Bone marrow (tissue), 2 donors: Measurements from ENCODE around the gene SCLY.
"Not testable (repeated sequence)": the region's sequence is repeated elsewhere in the genome, so short reads cannot be mapped to it uniquely, and the experiment has no call there.

Experiments
- DNase-seq, 2 donors: peaks; one replicate each; lab custom pipeline; 2025; lab: John Stamatoyannopoulos, UW

SCLY gene

GRCh38 chr2:238113611-238114010 is 52.8 kb downstream of the SCLY start:
- no peak for DNase-seq

- no peak for DNase-seq
These were observed 53.6 kb downstream of the SCLY start for GRCh38 chr2:238114331-238114841.

DNA sequence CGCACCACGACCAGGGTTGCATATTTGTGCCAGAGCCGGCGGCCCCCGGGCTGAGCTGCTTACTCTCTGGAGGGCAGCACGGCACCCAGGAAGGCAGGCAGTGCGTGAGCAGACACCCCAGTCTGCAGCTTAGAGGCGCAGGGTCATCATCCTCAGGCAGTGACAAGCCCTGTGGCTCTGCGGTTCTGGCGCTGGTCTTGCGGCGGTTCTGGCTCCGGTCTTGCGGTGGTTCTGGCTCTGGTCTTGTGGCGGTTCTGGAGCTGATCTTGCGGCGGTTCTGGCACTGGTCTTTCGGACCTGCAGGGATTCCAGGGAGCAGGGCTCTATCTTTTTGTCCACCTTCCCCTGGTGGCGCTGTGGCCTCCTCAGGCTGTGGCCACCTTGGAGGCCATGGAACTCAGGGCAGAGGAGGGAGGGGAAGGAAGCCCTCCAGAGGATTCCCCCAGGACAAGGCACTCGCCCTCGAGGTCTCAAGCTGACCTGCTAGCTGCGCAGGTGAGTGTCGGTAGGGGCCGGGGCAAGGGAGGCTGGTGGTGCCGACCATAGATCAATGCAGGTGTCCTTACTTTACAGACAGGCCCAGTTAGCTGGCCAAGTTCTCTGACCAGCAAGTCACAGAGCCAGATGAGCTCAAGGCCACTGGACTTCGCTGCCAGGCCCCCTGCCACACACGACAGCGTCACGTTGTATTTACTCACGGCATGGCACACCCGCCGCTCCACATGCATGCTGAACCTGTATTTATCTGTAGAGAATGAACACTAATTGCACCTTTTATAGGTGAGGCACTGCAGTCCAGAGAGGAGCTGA is 54.3 kb downstream of the SCLY start:
- no peak for DNase-seq

DNA sequence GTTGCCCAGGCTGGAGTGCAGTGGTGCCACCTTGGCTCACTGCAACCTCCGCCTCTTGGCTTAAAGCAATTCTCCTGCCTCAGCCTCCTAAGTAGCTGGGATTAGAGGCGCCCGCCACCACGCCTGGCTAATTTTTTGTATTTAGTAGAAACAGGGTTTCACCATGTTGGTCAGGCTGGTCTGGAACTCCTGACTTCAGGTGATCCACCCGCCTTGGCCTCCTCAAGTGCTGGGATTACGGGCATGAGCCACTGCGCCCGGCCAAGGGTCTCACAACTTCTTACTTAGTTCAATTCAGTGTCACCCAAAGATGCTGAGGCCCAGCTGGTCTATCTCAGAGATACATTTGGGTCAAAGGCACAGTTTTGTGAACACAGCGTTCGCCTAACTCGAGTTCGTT is 54.9 kb downstream of the SCLY start:
- not testable (repeated sequence) for DNase-seq

GRCh38 chr2:238116298-238117198 is 55.7 kb downstream of the SCLY start:
- no peak for DNase-seq

DNA sequence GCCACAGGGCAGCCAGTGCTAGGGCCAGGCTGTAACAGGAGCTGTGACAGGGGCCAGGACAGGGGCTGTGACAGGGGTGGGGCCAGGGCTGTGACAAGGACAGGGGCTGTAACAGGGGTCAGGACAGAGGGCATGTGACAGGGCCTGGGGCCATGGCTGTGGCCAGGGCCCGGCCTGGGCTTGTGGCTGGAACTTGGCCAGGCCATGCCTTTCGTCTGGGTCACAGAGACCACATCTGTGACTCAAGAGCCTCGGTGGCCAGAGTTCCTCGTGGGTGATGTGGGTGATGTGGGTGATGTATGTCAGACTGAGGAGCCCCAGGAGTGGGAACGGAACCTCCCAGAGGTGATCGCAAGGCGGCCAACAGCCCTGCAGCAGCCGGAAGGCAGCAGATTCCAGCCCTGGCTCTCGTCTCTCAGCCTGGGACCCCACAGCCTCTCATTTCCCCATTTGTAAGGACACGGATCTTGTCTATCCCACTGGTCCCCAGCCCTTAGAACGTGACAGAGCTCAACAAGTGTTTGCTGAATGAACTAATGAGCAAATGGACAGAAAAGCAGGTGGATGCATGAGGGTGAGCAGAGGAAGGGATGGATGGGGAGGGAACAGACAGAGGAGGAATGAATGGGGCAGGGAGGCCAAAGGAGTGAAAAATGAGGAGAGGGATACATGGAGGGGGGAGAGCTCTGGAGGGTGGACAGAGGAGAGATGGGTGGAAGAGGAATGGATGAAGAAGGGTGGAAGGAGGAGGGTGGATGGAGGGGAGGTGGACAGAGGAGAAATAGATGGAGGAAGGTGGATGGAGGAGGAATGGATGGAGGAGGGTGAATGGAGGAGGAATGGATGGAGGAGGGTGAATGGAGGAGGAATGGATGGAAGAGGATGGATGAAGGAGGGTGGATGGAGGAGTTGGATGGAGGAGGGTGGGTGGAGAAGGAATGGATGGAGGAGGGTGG is 56.7 kb downstream of the SCLY start:
- no peak for DNase-seq

- no peak for DNase-seq
These were observed 59.1 kb downstream of the SCLY start for GRCh38 chr2:238119756-238120462.

DNA sequence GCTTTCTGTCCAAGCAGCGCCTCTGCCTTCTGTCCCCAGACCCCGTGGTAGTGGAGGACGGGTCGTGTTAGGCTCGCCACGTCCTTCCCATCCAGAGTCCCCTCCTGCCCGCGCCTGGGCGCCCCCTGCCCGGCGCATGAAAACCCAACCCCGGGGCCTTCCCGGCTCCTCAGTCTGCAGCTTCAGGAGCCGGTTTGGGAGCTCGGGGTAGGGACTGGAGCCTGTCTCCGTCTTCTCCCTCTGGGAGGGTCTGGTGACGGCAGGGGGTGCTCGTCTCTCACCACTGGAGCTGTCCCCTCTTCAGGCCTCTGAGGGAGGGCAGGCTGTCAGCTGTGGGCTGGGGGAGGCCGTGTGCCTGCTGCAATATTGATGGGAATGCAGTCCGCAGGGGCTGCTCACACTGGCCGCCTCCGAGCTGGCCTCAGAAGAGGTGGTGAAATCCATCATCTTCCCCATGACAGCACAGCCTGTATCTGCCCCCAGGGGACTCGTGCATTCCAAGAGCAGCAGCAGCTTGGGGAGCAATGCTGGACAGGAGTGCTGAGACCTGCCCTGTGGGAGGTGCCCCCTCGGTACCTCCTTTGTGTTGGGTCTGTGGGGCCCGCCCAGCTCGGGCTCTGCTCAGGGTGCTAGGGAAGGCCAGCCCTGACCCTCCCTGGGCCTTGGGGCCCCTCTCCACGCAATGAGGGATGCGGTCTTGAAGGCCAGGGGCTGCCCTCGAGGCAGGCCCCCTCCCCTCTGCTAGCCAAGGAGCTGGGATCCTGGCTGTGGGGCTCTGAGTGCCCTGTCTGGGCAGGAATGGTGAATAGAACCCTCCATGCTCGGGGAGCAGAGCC is 59.9 kb downstream of the SCLY start:
- no peak for DNase-seq

- DNase-seq = no peak
These were observed 60.9 kb downstream of the SCLY start for GRCh38 chr2:238121511-238122286.

DNA sequence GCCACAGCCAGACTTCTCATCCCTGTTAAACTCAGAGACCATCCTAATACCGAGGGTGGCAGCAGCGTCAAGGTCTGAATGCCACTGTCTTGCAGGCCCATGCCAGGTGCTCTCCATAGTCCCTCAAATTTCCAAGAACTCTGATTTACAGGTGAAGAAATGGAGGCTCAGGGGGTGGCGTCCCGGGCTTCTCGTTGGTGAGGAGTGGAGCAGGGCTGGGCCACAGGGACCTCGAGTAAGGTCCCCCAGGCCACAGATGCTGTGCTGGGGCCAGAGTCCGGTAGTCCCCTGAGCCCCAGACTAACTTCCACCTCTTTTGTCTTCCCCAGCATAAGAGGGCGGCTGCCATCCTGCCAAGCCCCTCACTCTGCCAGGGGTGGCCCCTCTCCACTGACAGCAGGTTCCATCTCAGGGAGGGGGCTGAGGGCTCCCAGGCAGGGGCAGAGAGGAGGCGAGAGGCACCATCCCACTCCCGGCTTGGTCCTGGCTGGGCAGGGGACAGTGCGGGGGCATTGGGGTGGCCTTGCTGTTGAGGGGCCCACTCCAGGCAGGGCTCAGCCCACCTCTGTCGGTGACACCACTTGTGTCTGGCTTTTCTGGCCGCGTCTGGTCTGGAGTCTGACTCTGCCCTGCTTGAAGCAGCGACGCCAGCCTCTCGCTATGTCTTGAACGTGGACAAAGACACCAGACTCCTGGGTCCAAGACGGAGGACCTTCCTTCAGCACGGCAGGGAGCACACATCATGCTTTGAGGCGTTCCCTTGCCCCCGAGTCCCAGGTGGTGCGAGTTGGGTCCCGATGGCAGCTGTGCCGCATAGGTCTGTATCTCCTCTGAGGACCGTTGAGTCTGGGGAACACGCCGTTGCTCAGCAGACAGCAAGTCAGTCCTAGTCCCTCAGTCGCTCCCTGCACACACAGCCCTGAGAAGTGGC is 61.8 kb downstream of the SCLY start:
- no peak for DNase-seq

- no peak for DNase-seq
These were observed 62.6 kb downstream of the SCLY start for GRCh38 chr2:238123218-238123971.

- DNase-seq = no peak
These were observed 63.2 kb downstream of the SCLY start for GRCh38 chr2:238123991-238124470.

DNA sequence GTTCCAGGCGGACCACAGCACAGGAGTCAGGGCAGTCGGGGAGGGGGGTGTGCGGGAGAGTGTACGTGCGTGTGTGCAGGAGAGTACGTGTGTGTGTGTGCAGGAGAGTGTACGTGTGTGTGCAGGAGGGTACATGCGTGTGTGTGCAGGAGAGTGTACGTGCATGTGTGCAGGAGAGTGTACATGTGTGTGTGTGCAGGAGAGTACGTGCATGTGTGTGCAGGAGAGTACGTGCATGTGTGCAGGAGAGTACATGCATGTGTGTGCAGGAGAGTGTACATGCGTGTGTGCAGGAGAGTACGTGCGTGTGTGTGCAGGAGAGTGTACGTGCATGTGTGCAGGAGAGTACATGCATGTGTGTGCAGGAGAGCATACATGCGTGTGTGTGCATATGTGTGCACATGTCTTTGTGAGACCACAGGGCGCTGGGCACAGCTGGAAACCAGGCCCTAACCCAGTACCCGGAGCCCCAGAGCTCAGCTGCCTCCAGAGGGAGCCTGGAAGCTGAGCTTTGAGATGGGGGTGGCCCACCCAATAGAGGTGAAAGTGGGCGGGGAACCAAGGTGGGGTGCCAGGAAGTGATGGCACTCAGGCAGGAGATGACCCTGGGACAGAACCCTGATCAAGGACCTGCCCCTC is 63.8 kb downstream of the SCLY start:
- no peak for DNase-seq

- no peak for DNase-seq
These were observed 64.5 kb downstream of the SCLY start for GRCh38 chr2:238125127-238125885.

DNA sequence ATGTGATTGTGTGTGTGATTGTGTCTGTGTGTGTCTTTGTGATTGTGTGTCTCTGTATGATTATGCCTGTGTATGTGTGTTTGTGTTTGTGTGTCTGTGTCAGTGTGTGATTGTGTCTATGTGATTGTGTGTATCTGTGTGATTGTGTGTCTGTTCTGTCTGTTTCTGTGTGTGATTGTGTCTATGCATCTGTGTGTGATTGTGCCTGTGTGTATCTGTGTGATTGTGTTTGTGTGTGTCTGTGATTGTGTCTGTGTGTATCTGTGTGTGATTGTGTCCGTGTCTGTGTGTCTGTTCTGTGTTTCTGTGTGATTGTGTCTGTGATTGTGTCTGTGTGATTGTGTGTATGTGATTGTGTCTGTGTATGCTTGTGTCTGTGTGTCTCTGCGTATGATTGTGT is 65.5 kb downstream of the SCLY start:
- DNase-seq = no peak

GRCh38 chr2:238126775-238127164 is 66.0 kb downstream of the SCLY start:
- no peak for DNase-seq
